ENCODE data around the gene GPC6. TPM values are rescaled to one million over a fixed set of nuclear protein-coding genes. Genes with fewer than 3 reads are reported as not detected.

The GPC6 gene
- total and polyA plus RNA-seq, 10 donors = 0.22 to 9.3 (median 4.5) TPM

DNA sequence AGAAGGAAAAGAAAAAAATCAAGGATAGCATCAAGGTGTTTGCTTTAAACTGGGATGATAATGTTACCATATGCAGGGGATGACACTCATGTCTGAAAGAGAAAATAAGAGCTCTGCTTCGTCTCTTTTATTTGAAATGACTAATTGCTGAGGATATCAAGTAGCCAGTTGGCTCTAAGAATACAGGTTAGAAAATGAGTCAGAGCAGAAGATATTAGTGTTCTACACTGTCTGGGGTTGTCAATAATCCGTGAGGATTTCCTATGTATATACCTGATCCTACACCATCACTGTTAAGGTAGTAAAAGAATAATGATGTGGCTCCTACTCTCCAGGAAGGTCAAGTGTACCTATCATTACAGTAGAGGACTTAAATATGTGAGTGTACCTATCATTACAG is 562.5 kb downstream of the GPC6 start:
- Histone ChIP-seq H3K4me3 (no peak overlapping the region), H3K36me3 (no peaks in the 10 kb centered on the region), H3K9me3 (no peaks in the 10 kb centered on the region), H3K27ac (no peak overlapping the region), H3K4me1 (no peaks in the 10 kb centered on the region), H3K27me3 (replicated peaks in 1 of 7) (no peaks in the 10 kb centered on the region)
- 63 to 79% (median 66%) methylated on average over 2 of the region's 2 CpGs for WGBS, 5 donors
- intact Hi-C loops (cut with DNase I; ENCODE audit: low total_unique reads) = no loop called here
- TF ChIP-seq, protein P1, sequence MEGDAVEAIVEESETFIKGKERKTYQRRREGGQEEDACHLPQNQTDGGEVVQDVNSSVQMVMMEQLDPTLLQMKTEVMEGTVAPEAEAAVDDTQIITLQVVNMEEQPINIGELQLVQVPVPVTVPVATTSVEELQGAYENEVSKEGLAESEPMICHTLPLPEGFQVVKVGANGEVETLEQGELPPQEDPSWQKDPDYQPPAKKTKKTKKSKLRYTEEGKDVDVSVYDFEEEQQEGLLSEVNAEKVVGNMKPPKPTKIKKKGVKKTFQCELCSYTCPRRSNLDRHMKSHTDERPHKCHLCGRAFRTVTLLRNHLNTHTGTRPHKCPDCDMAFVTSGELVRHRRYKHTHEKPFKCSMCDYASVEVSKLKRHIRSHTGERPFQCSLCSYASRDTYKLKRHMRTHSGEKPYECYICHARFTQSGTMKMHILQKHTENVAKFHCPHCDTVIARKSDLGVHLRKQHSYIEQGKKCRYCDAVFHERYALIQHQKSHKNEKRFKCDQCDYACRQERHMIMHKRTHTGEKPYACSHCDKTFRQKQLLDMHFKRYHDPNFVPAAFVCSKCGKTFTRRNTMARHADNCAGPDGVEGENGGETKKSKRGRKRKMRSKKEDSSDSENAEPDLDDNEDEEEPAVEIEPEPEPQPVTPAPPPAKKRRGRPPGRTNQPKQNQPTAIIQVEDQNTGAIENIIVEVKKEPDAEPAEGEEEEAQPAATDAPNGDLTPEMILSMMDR (IDR thresholded peaks at IDR 0.05 in 8 of 11, conservative IDR thresholded peaks at IDR 0.05 in 3 of 11) = no peak
- TF ChIP-seq POLR2AphosphoS5 (IDR thresholded peaks at IDR 0.05) = no peak
- no peak for TF ChIP-seq POLR2A (IDR thresholded peaks at IDR 0.05)
- no peak for DNase-seq

DNA sequence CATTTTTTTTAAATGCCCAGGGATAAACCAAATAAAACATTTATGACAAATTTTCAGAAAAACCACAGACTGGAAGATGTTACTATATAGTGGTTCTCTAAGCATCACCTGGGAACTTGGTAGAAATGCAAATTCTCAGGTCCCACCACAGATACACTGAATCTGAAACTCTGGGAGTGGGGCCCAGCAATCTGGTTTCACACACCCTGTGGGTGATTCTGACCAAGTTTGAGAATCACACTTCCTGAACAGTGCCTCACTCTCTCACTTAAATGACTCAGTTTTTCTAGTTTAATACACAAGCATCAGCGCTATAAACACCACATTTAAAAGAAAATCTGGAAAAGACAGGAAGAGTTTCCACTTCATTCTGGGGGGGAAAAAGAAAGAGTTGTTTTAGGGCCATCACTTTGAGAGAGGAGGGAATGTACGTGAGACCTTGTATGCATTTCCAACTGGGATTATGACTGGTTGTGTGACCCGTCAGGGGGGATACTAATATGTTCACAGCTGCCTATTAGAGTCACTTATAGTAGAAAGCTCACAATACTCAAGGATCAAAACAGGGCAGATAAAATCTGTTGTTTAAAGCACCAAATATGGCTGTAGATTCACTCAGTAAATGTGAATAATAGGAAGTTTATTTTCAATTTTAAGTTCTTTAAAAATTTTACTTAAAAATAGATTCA is 567.7 kb downstream of the GPC6 start:
- Histone ChIP-seq H3K36me3 (no peaks in the 10 kb centered on the region), H3K27ac (no peak overlapping the region), H3K27me3 (replicated peaks in 1 of 7) (no peaks in the 10 kb centered on the region), H3K9me3 (no peaks in the 10 kb centered on the region), H3K4me1 (no peaks in the 10 kb centered on the region), H3K4me3 (no peak overlapping the region)
- no peak for TF ChIP-seq POLR2A (IDR thresholded peaks at IDR 0.05)
- no peak for TF ChIP-seq POLR2AphosphoS5 (IDR thresholded peaks at IDR 0.05)
- TF ChIP-seq, protein P1 (IDR thresholded peaks at IDR 0.05 in 8 of 11, conservative IDR thresholded peaks at IDR 0.05 in 3 of 11) = no peak
- 59 to 81% (median 67%) methylated on average over 3 of the region's 3 CpGs for WGBS, 5 donors
- no peak for DNase-seq
- intact Hi-C loops (cut with DNase I; ENCODE audit: low total_unique reads) = no loop called here

DNA sequence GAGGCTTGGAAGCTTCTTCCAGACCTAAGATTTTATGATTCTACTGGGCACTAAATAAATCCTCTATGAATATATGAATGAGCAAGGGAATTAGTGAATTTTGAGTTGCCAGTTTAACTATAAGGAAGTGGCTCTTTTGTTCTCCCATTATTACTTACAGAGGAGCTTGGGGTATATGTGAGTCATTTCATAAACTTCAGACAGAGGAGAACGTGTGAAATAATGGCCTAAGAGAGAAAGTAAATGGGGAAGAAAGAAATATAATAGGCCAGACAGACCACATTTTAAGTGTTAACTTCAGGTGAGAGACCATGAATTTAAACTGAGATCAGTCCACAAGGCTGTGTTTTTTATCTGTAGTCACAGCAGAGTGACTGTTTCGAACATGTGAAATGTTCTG is 570.9 kb downstream of the GPC6 start:
- H3K9me3 ChIP-seq = no peaks in the 10 kb centered on the region
- intact Hi-C loops (cut with DNase I; ENCODE audit: low total_unique reads) = no loop called here
- H3K4me1 ChIP-seq = no peaks in the 10 kb centered on the region
- H3K4me3 ChIP-seq = no peak overlapping the region
- TF ChIP-seq POLR2AphosphoS5 (IDR thresholded peaks at IDR 0.05) (no peak), POLR2A (IDR thresholded peaks at IDR 0.05) (no peak)
- TF ChIP-seq, protein P1 (IDR thresholded peaks at IDR 0.05 in 8 of 11, conservative IDR thresholded peaks at IDR 0.05 in 3 of 11) = no peak
- no peaks in the 10 kb centered on the region for H3K27me3 ChIP-seq (replicated peaks in 1 of 7)
- WGBS, 5 donors = 51 to 67% (median 55%) methylated on average over 2 of the region's 2 CpGs
- no peaks in the 10 kb centered on the region for H3K36me3 ChIP-seq
- no peak overlapping the region for H3K27ac ChIP-seq
- no peak for DNase-seq

DNA sequence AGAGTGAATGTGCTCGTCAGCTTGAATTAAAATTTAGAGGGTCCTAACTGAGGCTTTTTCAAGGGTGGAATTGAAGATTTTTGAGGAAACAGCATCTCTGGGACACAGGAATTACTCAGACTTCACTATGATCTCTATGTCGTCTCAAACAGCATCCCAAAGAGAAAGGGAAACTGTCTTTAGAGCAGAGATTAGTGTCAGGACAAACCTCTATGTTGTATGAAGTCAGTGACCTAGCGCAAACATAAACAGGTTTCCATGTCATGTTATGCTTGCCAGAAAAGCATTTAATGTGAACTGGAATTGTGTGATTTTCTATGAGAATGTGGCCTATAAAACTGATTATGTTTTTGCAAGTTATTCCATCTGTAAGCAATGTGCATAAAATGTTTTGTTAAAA is 573.7 kb downstream of the GPC6 start:
- Histone ChIP-seq H3K4me3 (no peak overlapping the region), H3K27me3 (replicated peaks in 1 of 7) (no peaks in the 10 kb centered on the region), H3K27ac (no peak overlapping the region), H3K4me1 (no peaks in the 10 kb centered on the region), H3K36me3 (no peaks in the 10 kb centered on the region), H3K9me3 (no peaks in the 10 kb centered on the region)
- 76 to 87% (median 79%) methylated on average over 3 of the region's 3 CpGs for WGBS, 5 donors
- TF ChIP-seq POLR2A (IDR thresholded peaks at IDR 0.05) = no peak
- TF ChIP-seq POLR2AphosphoS5 (IDR thresholded peaks at IDR 0.05) = no peak
- TF ChIP-seq, protein P1 (IDR thresholded peaks at IDR 0.05 in 8 of 11, conservative IDR thresholded peaks at IDR 0.05 in 3 of 11) = no peak
- intact Hi-C loops (cut with DNase I; ENCODE audit: low total_unique reads) = no loop called here
- no peak for DNase-seq
